GM23338 (cell line): ENCODE results near the gene MNX1. TPM values are rescaled to one million over a fixed set of nuclear protein-coding genes. Genes with fewer than 3 reads are reported as not detected.

ENCODE experiments used
- ATAC-seq: fragments of 200-7000 bp; cut with Tn5 transposase; 3 replicates; pipeline ENCODE4 v1.9.1; 2020
- DNase-seq: peaks from one replicate; pipeline ENCODE4 v3.0.0-alpha.2; 2015; ENCODE audit warnings: low spot score
- H2AFZ ChIP-seq: fragments of 200-600 bp; sonication (generic); 2 replicates; pipeline ENCODE4 v1.8.0; 2016; ENCODE audit warnings: antibody characterized with exemption, mild to moderate bottlenecking, moderate library complexity
- H3F3A ChIP-seq: fragments of 200-600 bp; sonication (generic); replicated peaks from 2 replicates; pipeline ENCODE4 v1.8.0; 2017; ENCODE audit warnings: antibody characterized with exemption, mixed run types, low read depth
- H3K27ac ChIP-seq: fragments of 200-600 bp; sonication (generic); 2 replicates; pipeline ENCODE4 v1.6.1; 2016; ENCODE audit warnings: low read depth
- H3K27me3 ChIP-seq: fragments of 200-600 bp; sonication (generic); 2 replicates; pipeline ENCODE4 v1.8.0; 2016; ENCODE audit warnings: mild to moderate bottlenecking, mixed run types, moderate library complexity; ENCODE audit not compliant: insufficient read depth
- H3K36me3 ChIP-seq: fragments of 200-600 bp; sonication (generic); 2 replicates; pipeline ENCODE4 v1.8.0; 2016; ENCODE audit warnings: mild to moderate bottlenecking; ENCODE audit not compliant: insufficient read depth
- H3K4me1 ChIP-seq: fragments of 200-600 bp; sonication (generic); 2 replicates; pipeline ENCODE4 v1.8.0; 2016; ENCODE audit warnings: mild to moderate bottlenecking, moderate library complexity; ENCODE audit not compliant: insufficient read depth
- H3K4me2 ChIP-seq: fragments of 200-600 bp; sonication (generic); 2 replicates; pipeline ENCODE4 v1.7.1; 2017; ENCODE audit warnings: mixed run types
- H3K4me3 ChIP-seq: fragments of 200-600 bp; sonication (generic); 2 replicates; pipeline ENCODE4 v1.6.1; 2016; ENCODE audit warnings: mixed run types
- H3K79me2 ChIP-seq: fragments of 200-600 bp; sonication (generic); replicated peaks from 2 replicates; pipeline ENCODE4 v1.8.0; 2017; ENCODE audit warnings: mild to moderate bottlenecking; ENCODE audit not compliant: insufficient read depth
- H3K9me2 ChIP-seq: fragments of 200-600 bp; sonication (generic); 2 replicates; pipeline ENCODE4 v1.8.0; 2017; ENCODE audit not compliant: insufficient read depth
- H4K20me1 ChIP-seq: fragments of 200-600 bp; sonication (generic); replicated peaks from 2 replicates; pipeline ENCODE4 v1.8.0; 2017; ENCODE audit warnings: mild to moderate bottlenecking; ENCODE audit not compliant: insufficient read depth
- H3K27ac Mint-ChIP-seq: 2 replicates; pipeline ENCODE4 v1.8.0; 2020; ENCODE audit warnings: inconsistent platforms, mild to moderate bottlenecking, moderate library complexity, mixed read lengths
- H3K27me3 Mint-ChIP-seq: 3 replicates; pipeline ENCODE4 v1.8.0; 2022; ENCODE audit warnings: low read depth, mild to moderate bottlenecking, moderate library complexity, mixed read lengths, inconsistent platforms; ENCODE audit not compliant: insufficient read depth, poor library complexity
- H3K36me3 Mint-ChIP-seq: 3 replicates; pipeline ENCODE4 v1.8.0; 2021; ENCODE audit warnings: low read depth, mild to moderate bottlenecking, inconsistent platforms, moderate library complexity, mixed read lengths
- H3K4me1 Mint-ChIP-seq: 3 replicates; pipeline ENCODE4 v1.8.0; 2020; ENCODE audit warnings: mild to moderate bottlenecking, inconsistent platforms, mixed read lengths
- H3K4me3 Mint-ChIP-seq: 3 replicates; pipeline ENCODE4 v1.8.0; 2021; ENCODE audit warnings: moderate library complexity, mild to moderate bottlenecking, inconsistent platforms, mixed read lengths
- H3K9me3 Mint-ChIP-seq: 3 replicates; pipeline ENCODE4 v1.8.0; 2020; ENCODE audit warnings: moderate library complexity, mild to moderate bottlenecking, inconsistent platforms, mixed read lengths
- CREB1 ChIP-seq: fragments of 250-450 bp; sonication (Bioruptor Pico); IDR thresholded peaks from 2 replicates; pipeline ENCODE4 v1.5.0; 2020; ENCODE audit warnings: low read depth, mild to moderate bottlenecking, moderate library complexity
- EZH2 ChIP-seq: fragments of 200-600 bp; sonication (generic); IDR thresholded peaks from one replicate; pipeline ENCODE4 v1.8.0; 2017; ENCODE audit warnings: antibody characterized with exemption, mild to moderate bottlenecking, low read depth; ENCODE audit not compliant: unreplicated experiment
- EZH2phosphoT487 ChIP-seq: fragments of 200-600 bp; sonication (generic); IDR thresholded peaks from one replicate; pipeline ENCODE4 v1.8.1; 2018; ENCODE audit warnings: antibody characterized with exemption; ENCODE audit not compliant: unreplicated experiment
- long read RNA-seq: library from polyadenylated mRNA; unstranded; transcript quantifications from one replicate; pipeline ENCODE4 v2.0.0, GENCODE V29; 2020; ENCODE audit not compliant: unreplicated experiment
- polyA plus RNA-seq: library from polyadenylated mRNA; unstranded; fragments of >200 nt; fragmentation: Nextera tagmentation; extraction: Ambion mirVana; gene quantifications from 2 replicates; pipeline ENCODE4 v1.2.1, GENCODE V29; 2016
- total RNA-seq: library from RNA; depleted of rRNA; stranded (reverse); fragments of >200 nt; shearing (Covaris generic); gene quantifications from 2 replicates; pipeline ENCODE4 v1.2.3, GENCODE V29; 2014; rRNA removed
- TF ChIP-seq, protein P1 (sequence below): fragments of 250-450 bp; sonication (Bioruptor Pico); IDR thresholded peaks from 2 replicates; pipeline ENCODE4 v1.5.0; 2020; ENCODE audit warnings: mild to moderate bottlenecking, moderate library complexity

Gene MNX1
- 0.14 TPM in 1 of 2 replicates, not detected in the other for total RNA-seq
- 0.14 and 0.24 TPM in 2 replicates for polyA plus RNA-seq
- long read RNA-seq, result 0 reads

DNA sequence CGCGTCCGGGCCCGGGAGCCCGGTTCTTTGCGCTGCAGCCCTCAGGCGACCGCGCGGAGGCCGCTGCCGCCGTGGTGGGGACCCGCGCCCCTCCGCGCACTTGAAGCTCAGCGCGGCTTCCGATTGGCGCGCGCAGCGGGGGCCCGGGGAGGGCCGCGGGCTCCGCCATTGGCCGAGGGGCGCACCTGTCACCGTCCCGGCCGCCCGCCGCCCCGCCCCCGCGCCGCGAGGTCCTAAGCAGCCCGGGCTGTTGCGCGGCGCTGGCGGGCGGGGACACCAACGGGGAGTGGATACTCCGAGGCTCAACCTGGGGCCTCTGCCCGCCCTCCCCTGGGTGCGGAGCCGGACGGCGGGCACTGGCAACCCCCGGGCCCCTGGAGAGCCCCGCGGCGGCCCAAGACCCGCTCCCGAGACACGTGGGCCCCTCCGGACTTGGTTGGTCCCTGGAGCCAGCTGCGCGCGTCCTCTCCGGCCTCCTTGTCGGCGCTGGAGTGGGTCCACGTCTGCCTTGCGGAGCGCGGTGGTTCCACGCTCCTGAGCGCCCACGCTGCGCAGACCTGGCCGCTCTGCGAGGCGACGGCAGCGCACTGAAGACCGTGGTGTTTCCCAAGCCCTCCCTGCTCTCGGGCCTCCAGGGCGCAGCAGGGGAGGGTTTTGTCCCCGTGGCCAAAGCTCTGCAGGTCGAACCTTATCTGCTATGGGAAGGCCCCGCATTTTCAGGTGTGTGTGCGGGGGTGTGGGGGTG is at the start of gene MNX1:
TSS of gene MNX1 (minus strand) at position 76 of the 745 bp plus-strand sequence. CDS start 313 bp downstream, outside the sequence.
- H3K27me3 Mint-ChIP-seq, result peaks cover 90% of the 10 kb centered on the region
- Histone ChIP-seq H2AFZ (peak within 1 kb of the TSS; percentile 93), H3F3A (peaks cover 38% of the 10 kb centered on the region), H3K4me1 (peaks cover 65% of the 10 kb centered on the region), H3K27me3 (peaks cover 97% of the 10 kb centered on the region), H3K4me2 (peak within 1 kb of the TSS; percentile 84), H3K27ac (no peak within 1 kb of the TSS), H4K20me1 (peaks cover 25% of the 10 kb centered on the region), H3K79me2 (no peaks in the 10 kb centered on the region), H3K36me3 (no peaks in the 10 kb centered on the region), H3K4me3 (peak within 1 kb of the TSS; percentile 60), H3K9me2 (no peaks in the 10 kb centered on the region)
- no peaks in the 10 kb centered on the region for H3K9me3 Mint-ChIP-seq
- ATAC-seq (peak; percentile 62), DNase-seq (peak; percentile 93)
- H3K4me3 Mint-ChIP-seq, result peak within 1 kb of the TSS; percentile 68
- TF ChIP-seq EZH2, result peak; percentile 55
- TF ChIP-seq CREB1 (CRISPR knock-in tag), result 0 out of 2 replicates have a peak, but pooled peaks have one; percentile 37
- peak; percentile 70 for TF ChIP-seq EZH2phosphoT487
- TF ChIP-seq, protein P1, sequence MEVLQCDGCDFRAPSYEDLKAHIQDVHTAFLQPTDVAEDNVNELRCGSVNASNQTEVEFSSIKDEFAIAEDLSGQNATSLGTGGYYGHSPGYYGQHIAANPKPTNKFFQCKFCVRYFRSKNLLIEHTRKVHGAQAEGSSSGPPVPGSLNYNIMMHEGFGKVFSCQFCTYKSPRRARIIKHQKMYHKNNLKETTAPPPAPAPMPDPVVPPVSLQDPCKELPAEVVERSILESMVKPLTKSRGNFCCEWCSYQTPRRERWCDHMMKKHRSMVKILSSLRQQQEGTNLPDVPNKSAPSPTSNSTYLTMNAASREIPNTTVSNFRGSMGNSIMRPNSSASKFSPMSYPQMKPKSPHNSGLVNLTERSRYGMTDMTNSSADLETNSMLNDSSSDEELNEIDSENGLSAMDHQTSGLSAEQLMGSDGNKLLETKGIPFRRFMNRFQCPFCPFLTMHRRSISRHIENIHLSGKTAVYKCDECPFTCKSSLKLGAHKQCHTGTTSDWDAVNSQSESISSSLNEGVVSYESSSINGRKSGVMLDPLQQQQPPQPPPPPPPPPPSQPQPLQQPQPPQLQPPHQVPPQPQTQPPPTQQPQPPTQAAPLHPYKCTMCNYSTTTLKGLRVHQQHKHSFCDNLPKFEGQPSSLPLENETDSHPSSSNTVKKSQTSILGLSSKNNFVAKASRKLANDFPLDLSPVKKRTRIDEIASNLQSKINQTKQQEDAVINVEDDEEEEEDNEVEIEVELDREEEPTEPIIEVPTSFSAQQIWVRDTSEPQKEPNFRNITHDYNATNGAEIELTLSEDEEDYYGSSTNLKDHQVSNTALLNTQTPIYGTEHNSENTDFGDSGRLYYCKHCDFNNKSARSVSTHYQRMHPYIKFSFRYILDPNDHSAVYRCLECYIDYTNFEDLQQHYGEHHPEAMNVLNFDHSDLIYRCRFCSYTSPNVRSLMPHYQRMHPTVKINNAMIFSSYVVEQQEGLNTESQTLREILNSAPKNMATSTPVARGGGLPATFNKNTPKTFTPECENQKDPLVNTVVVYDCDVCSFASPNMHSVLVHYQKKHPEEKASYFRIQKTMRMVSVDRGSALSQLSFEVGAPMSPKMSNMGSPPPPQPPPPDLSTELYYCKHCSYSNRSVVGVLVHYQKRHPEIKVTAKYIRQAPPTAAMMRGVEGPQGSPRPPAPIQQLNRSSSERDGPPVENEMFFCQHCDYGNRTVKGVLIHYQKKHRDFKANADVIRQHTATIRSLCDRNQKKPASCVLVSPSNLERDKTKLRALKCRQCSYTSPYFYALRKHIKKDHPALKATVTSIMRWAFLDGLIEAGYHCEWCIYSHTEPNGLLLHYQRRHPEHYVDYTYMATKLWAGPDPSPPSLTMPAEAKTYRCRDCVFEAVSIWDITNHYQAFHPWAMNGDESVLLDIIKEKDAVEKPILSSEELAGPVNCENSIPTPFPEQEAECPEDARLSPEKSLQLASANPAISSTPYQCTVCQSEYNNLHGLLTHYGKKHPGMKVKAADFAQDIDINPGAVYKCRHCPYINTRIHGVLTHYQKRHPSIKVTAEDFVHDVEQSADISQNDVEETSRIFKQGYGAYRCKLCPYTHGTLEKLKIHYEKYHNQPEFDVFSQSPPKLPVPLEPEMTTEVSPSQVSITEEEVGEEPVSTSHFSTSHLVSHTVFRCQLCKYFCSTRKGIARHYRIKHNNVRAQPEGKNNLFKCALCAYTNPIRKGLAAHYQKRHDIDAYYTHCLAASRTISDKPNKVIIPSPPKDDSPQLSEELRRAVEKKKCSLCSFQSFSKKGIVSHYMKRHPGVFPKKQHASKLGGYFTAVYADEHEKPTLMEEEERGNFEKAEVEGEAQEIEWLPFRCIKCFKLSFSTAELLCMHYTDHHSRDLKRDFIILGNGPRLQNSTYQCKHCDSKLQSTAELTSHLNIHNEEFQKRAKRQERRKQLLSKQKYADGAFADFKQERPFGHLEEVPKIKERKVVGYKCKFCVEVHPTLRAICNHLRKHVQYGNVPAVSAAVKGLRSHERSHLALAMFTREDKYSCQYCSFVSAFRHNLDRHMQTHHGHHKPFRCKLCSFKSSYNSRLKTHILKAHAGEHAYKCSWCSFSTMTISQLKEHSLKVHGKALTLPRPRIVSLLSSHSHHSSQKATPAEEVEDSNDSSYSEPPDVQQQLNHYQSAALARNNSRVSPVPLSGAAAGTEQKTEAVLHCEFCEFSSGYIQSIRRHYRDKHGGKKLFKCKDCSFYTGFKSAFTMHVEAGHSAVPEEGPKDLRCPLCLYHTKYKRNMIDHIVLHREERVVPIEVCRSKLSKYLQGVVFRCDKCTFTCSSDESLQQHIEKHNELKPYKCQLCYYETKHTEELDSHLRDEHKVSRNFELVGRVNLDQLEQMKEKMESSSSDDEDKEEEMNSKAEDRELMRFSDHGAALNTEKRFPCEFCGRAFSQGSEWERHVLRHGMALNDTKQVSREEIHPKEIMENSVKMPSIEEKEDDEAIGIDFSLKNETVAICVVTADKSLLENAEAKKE (CRISPR knock-in tag), result no peak
- H3K4me1 Mint-ChIP-seq, result peaks cover 44% of the 10 kb centered on the region
- H3K36me3 Mint-ChIP-seq, result no peaks in the 10 kb centered on the region
- H3K27ac Mint-ChIP-seq, result no peak within 1 kb of the TSS
